Measurements from ENCODE around the gene SLX4.

Gene SLX4

GRCh38 chr16:3654249-3654991 is 43.0 kb upstream of the SLX4 start, which contains the start of gene DNASE1:
TSS of gene DNASE1 (plus strand) at chr16:3654691. CDS start at chr16:3655374, 683 bp downstream.
- TF ChIP-seq CTCF (IDR thresholded peaks at IDR 0.05; ENCODE audit: low read depth, low read length): peak; percentile 54
- no peak within 1 kb of the TSS for H3K4me3 ChIP-seq (ENCODE audit: low read depth, low read length)

GRCh38 chr16:3652373-3653195 is 41.2 kb upstream of the SLX4 start:
- TF ChIP-seq CTCF (IDR thresholded peaks at IDR 0.05; ENCODE audit: low read depth, low read length): no peak
- H3K4me3 ChIP-seq (ENCODE audit: low read depth, low read length): no peak overlapping the region

GRCh38 chr16:3651461-3652372 is 40.3 kb upstream of the SLX4 start:
- TF ChIP-seq CTCF (IDR thresholded peaks at IDR 0.05; ENCODE audit: low read depth, low read length): no peak
- H3K4me3 ChIP-seq (ENCODE audit: low read depth, low read length): no peak overlapping the region

- H3K4me3 ChIP-seq (ENCODE audit: low read depth, low read length): no peak overlapping the region
- no peak for TF ChIP-seq CTCF (IDR thresholded peaks at IDR 0.05; ENCODE audit: low read depth, low read length)
Observed at GRCh38 chr16:3650631-3651265, 39.3 kb upstream of the SLX4 start.

GRCh38 chr16:3646348-3646920 is 35.0 kb upstream of the SLX4 start:
- no peak overlapping the region for H3K4me3 ChIP-seq (ENCODE audit: low read depth, low read length)

More at GRCh38 chr16:3646348-3646920, 35.0 kb upstream of the SLX4 start:
- no peak for TF ChIP-seq CTCF (IDR thresholded peaks at IDR 0.05; ENCODE audit: low read depth, low read length)

Data from WI38 (cell line).